Tibial artery (tissue), 4 donors: ENCODE data around the gene DNAH14.

Source experiments
- DNase-seq, 2 donors: peaks; one replicate each; pipeline ENCODE4 v3.0.0-alpha.2; 2019
- H3K27ac ChIP-seq, 2 donors: fragments of 200-600 bp; sonication (generic) in 1 of 2; 1 replicate in 1 of 2; 2 replicates in 1 of 2; pipeline ENCODE4 v1.5.1; 2018 to 2019; ENCODE audit warnings: mild to moderate bottlenecking in 1 of 2
- H3K27me3 ChIP-seq, 2 donors: fragments of 200-600 bp; sonication (generic) in 1 of 2; one replicate each; pipeline versions ENCODE4 v1.5.1 to v1.6.0; 2016 to 2019
- H3K36me3 ChIP-seq, 3 donors: fragments of 200-600 bp; sonication (generic) in 2 of 3; one replicate each; pipeline ENCODE4 v1.5.1; 2016 to 2019; ENCODE audit warnings: mild to moderate bottlenecking in 2 of 3
- H3K4me1 ChIP-seq, 4 donors: fragments of 200-600 bp; sonication (generic) in 2 of 4; 1 replicate in 3 of 4; 2 replicates in 1 of 4; pipeline ENCODE4 v1.5.1; 2016 to 2019
- H3K4me3 ChIP-seq, 2 donors: fragments of 200-600 bp; sonication (generic) in 1 of 2; 1 replicate in 1 of 2; 2 replicates in 1 of 2; pipeline ENCODE4 v1.5.1; 2018 to 2019; ENCODE audit warnings: mild to moderate bottlenecking in 2 of 2
- H3K9me3 ChIP-seq, 3 donors: fragments of 200-600 bp; sonication (generic) in 1 of 3; one replicate each; pipeline ENCODE4 v1.5.1; 2016 to 2019
- CTCF ChIP-seq, 2 experiments: fragments of 200-600 bp in 1 of 2; fragments of 450-650 bp in 1 of 2; IDR thresholded peaks; one replicate each; pipeline ENCODE4 v1.5.1; 2017 to 2019; ENCODE audit warnings: antibody characterized with exemption in 2 of 2, mild to moderate bottlenecking in 1 of 2, moderate library complexity in 1 of 2
- intact Hi-C: fragments of 100-400 bp; cut with DNase I; formaldehyde crosslinking; loops from one replicate; pipeline ENCODE4 v1.15.0; 2023; ENCODE audit warnings: low total_unique reads

DNAH14 gene

GRCh38 chr1:225259542-225259941 lies 330.1 kb downstream of the DNAH14 start:
- TF ChIP-seq CTCF (IDR thresholded peaks at IDR 0.05) = no peak

GRCh38 chr1:225260319-225260718 lies 330.8 kb downstream of the DNAH14 start:
- H3K27ac ChIP-seq = no peak overlapping the region
- DNase-seq = no peak
- intact Hi-C loops = no loop called here
- TF ChIP-seq CTCF (IDR thresholded peaks at IDR 0.05) = no peak
- H3K9me3 ChIP-seq = peaks cover 0 to 7% (median 0%) of the 10 kb centered on the region in 3 donors
- H3K36me3 ChIP-seq = no peaks in the 10 kb centered on the region
- no peaks in the 10 kb centered on the region for H3K27me3 ChIP-seq
- H3K4me3 ChIP-seq = no peak overlapping the region
- no peaks in the 10 kb centered on the region for H3K4me1 ChIP-seq

More at GRCh38 chr1:225259542-225259941, 330.1 kb downstream of the DNAH14 start:
- Histone ChIP-seq H3K27ac (no peak overlapping the region), H3K36me3 (no peaks in the 10 kb centered on the region), H3K27me3 (no peaks in the 10 kb centered on the region), H3K4me1 (no peaks in the 10 kb centered on the region), H3K9me3 (peaks cover 0 to 7% (median 0%) of the 10 kb centered on the region in 3 donors), H3K4me3 (no peak overlapping the region)
- intact Hi-C loops = no loop called here
- DNase-seq = no peak

- Histone ChIP-seq H3K36me3 (no peaks in the 10 kb centered on the region), H3K4me1 (no peaks in the 10 kb centered on the region), H3K27me3 (no peaks in the 10 kb centered on the region), H3K4me3 (no peak overlapping the region), H3K27ac (no peak overlapping the region), H3K9me3 (peaks cover 0 to 20% (median 14%) of the 10 kb centered on the region in 3 donors)
- DNase-seq = no peak
- intact Hi-C loops = no loop called here
- TF ChIP-seq CTCF (IDR thresholded peaks at IDR 0.05) = no peak
Observed at GRCh38 chr1:225277445-225277844, 348.0 kb downstream of the DNAH14 start.

GRCh38 chr1:225280563-225280962 lies 351.1 kb downstream of the DNAH14 start:
- intact Hi-C loops = no loop called here
- Histone ChIP-seq H3K27ac (no peak overlapping the region), H3K4me3 (no peak overlapping the region), H3K4me1 (no peaks in the 10 kb centered on the region), H3K27me3 (no peaks in the 10 kb centered on the region), H3K9me3 (peaks cover 0 to 20% (median 14%) of the 10 kb centered on the region in 3 donors), H3K36me3 (no peaks in the 10 kb centered on the region)
- TF ChIP-seq CTCF (IDR thresholded peaks at IDR 0.05) = no peak
- DNase-seq = no peak

GRCh38 chr1:225290244-225290643 lies 360.8 kb downstream of the DNAH14 start:
- Histone ChIP-seq H3K36me3 (no peaks in the 10 kb centered on the region), H3K4me3 (no peak overlapping the region), H3K4me1 (no peaks in the 10 kb centered on the region), H3K27ac (no peak overlapping the region), H3K9me3 (peaks cover 0 to 9% (median 0%) of the 10 kb centered on the region in 3 donors), H3K27me3 (no peaks in the 10 kb centered on the region)
- TF ChIP-seq CTCF (IDR thresholded peaks at IDR 0.05) = no peak
- no peak for DNase-seq
- intact Hi-C loops = no loop called here

- no peak for DNase-seq
Observed at GRCh38 chr1:225299624-225300023, 370.1 kb downstream of the DNAH14 start.

More at GRCh38 chr1:225299624-225300023, 370.1 kb downstream of the DNAH14 start:
- peaks cover 0 to 9% (median 0%) of the 10 kb centered on the region in 3 donors for H3K9me3 ChIP-seq
- H3K4me1 ChIP-seq = no peaks in the 10 kb centered on the region
- no peak for TF ChIP-seq CTCF (IDR thresholded peaks at IDR 0.05)
- H3K27ac ChIP-seq = no peak overlapping the region
- intact Hi-C loops = no loop called here
- H3K36me3 ChIP-seq = no peaks in the 10 kb centered on the region
- no peak overlapping the region for H3K4me3 ChIP-seq
- H3K27me3 ChIP-seq = peaks cover 0 to 5% of the 10 kb centered on the region in 2 donors
